ENCODE measurements around the gene KRT38.
"Not testable (repeated sequence)": the region's sequence is repeated elsewhere in the genome, so short reads cannot be mapped to it uniquely, and the experiment has no call there.

KRT38 gene

GRCh38 chr17:41420134-41420533 lies 20.6 kb downstream of the KRT38 start:
- DNase-seq, result no peak

GRCh38 chr17:41419716-41420115 lies 21.1 kb downstream of the KRT38 start:
- no peak for DNase-seq

GRCh38 chr17:41418116-41418860 lies 22.5 kb downstream of the KRT38 start:
- DNase-seq, result no peak

GRCh38 chr17:41417576-41418015 lies 23.2 kb downstream of the KRT38 start:
- no peak for DNase-seq

GRCh38 chr17:41417127-41417526 lies 23.7 kb downstream of the KRT38 start:
- no peak for DNase-seq

- no peak for DNase-seq
These were observed 24.3 kb downstream of the KRT38 start for GRCh38 chr17:41416479-41416878.

GRCh38 chr17:41415833-41416335 lies 24.9 kb downstream of the KRT38 start:
- no peak for DNase-seq

GRCh38 chr17:41415411-41415810 lies 25.4 kb downstream of the KRT38 start:
- no peak for DNase-seq

- DNase-seq, result no peak
These were observed 26.8 kb downstream of the KRT38 start for GRCh38 chr17:41413982-41414381.

GRCh38 chr17:41413353-41413957 lies 27.3 kb downstream of the KRT38 start:
- no peak for DNase-seq

- DNase-seq, result no peak
These were observed 29.5 kb downstream of the KRT38 start for GRCh38 chr17:41411072-41411840.

GRCh38 chr17:41407226-41407625 lies 33.6 kb downstream of the KRT38 start:
- DNase-seq, result no peak

GRCh38 chr17:41406205-41406604 lies 34.6 kb downstream of the KRT38 start:
- DNase-seq, result no peak

- DNase-seq, result no peak
These were observed 36.6 kb downstream of the KRT38 start for GRCh38 chr17:41404024-41404671.

- DNase-seq, result no peak
These were observed 37.3 kb downstream of the KRT38 start for GRCh38 chr17:41403404-41404023.

GRCh38 chr17:41402161-41402560 lies 38.6 kb downstream of the KRT38 start:
- DNase-seq, result no peak

- DNase-seq, result no peak
These were observed 43.7 kb downstream of the KRT38 start, which contains the start of gene KRT31 for GRCh38 chr17:41396996-41397660. Gene KRT31 (minus strand): TSS chr17:41397608. CDS start chr17:41397539, 69 bp downstream.

- DNase-seq, result no peak
These were observed 44.4 kb downstream of the KRT38 start for GRCh38 chr17:41396340-41396739.

GRCh38 chr17:41395611-41396010 lies 45.2 kb downstream of the KRT38 start:
- no peak for DNase-seq

GRCh38 chr17:41395044-41395443 lies 45.7 kb downstream of the KRT38 start:
- not testable (repeated sequence) for DNase-seq

GRCh38 chr17:41394254-41394996 lies 46.4 kb downstream of the KRT38 start:
- no peak for DNase-seq
